ENCODE measurements around the gene PRR12. TPM values are rescaled to one million over a fixed set of nuclear protein-coding genes. Genes with fewer than 3 reads are reported as not detected.

The PRR12 gene
- polyA plus RNA-seq, 1 donor, result 19.1 TPM

GRCh38 chr19:49560358-49560900 is 30.6 kb upstream of the PRR12 start:
- no peaks in the 10 kb centered on the region for H3K27me3 ChIP-seq (ENCODE audit: control insufficient read depth, insufficient read depth, low read length)
- peaks cover 42% of the 10 kb centered on the region for H3K36me3 ChIP-seq (ENCODE audit: control insufficient read depth, insufficient read depth, low read length)
- DNase-seq, result peak in 1 of 2 donors; percentile 29
- H3K4me3 ChIP-seq (ENCODE audit: low read length), result no peak overlapping the region
- H3K27ac ChIP-seq (ENCODE audit: low read length), result peak overlapping the region; percentile 68
- peaks cover 46% of the 10 kb centered on the region for H3K4me1 ChIP-seq (ENCODE audit: control insufficient read depth, insufficient read depth, low read length)
- WGBS (ENCODE audit: insufficient coverage, low lambda C conversion rate), result no CpG with 5 or more reads among the region's 15 CpGs
- peaks cover 9% of the 10 kb centered on the region for H3K9me3 ChIP-seq (ENCODE audit: control insufficient read depth, low read depth, low read length)

- no peaks in the 10 kb centered on the region for H3K9me3 ChIP-seq (ENCODE audit: control insufficient read depth, low read depth, low read length)
- H3K4me3 ChIP-seq (ENCODE audit: low read length), result no peak overlapping the region
- H3K4me1 ChIP-seq (ENCODE audit: control insufficient read depth, insufficient read depth, low read length), result peaks cover 35% of the 10 kb centered on the region
- WGBS (ENCODE audit: insufficient coverage, low lambda C conversion rate), result 60% methylated on average over 1 of the region's 6 CpGs
- H3K36me3 ChIP-seq (ENCODE audit: control insufficient read depth, insufficient read depth, low read length), result peaks cover 5% of the 10 kb centered on the region
- peak overlapping the region; percentile 31 for H3K27ac ChIP-seq (ENCODE audit: low read length)
- peak in 1 of 2 donors; percentile 46 for DNase-seq
- H3K27me3 ChIP-seq (ENCODE audit: control insufficient read depth, insufficient read depth, low read length), result no peaks in the 10 kb centered on the region
Measured at GRCh38 chr19:49564616-49565045, 26.4 kb upstream of the PRR12 start.

GRCh38 chr19:49565261-49565660 is 25.7 kb upstream of the PRR12 start:
- Histone ChIP-seq H3K4me3 (ENCODE audit: low read length) (no peak overlapping the region), H3K27me3 (ENCODE audit: control insufficient read depth, insufficient read depth, low read length) (no peaks in the 10 kb centered on the region), H3K36me3 (ENCODE audit: control insufficient read depth, insufficient read depth, low read length) (no peaks in the 10 kb centered on the region), H3K27ac (ENCODE audit: low read length) (peak overlapping the region; percentile 31), H3K9me3 (ENCODE audit: control insufficient read depth, low read depth, low read length) (no peaks in the 10 kb centered on the region), H3K4me1 (ENCODE audit: control insufficient read depth, insufficient read depth, low read length) (peaks cover 34% of the 10 kb centered on the region)
- no CpG with 5 or more reads among the region's 4 CpGs for WGBS (ENCODE audit: insufficient coverage, low lambda C conversion rate)
- peak in 1 of 2 donors; percentile 71 for DNase-seq

DNA sequence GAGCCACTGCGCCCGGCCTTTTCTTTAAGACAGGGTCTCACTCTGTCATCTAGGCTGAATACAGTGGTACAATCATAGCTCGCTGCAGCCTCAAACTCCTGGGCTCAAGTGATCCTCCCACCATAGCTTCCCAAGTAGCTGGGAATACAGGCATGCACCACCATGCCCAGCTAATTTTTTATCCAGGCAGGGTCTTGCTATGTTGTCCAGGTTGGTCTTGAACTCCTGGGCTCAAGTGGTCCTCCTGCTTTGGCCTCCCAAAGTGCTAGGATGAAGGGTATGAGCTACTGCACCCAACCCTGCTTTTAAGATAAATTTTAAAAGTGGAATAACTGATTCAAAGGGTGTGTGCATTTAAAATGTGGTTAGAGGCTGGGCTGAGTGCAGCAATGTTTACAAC is 24.7 kb upstream of the PRR12 start:
- Histone ChIP-seq H3K27me3 (ENCODE audit: control insufficient read depth, insufficient read depth, low read length) (no peaks in the 10 kb centered on the region), H3K27ac (ENCODE audit: low read length) (no peak overlapping the region), H3K9me3 (ENCODE audit: control insufficient read depth, low read depth, low read length) (no peaks in the 10 kb centered on the region), H3K4me1 (ENCODE audit: control insufficient read depth, insufficient read depth, low read length) (peaks cover 33% of the 10 kb centered on the region), H3K36me3 (ENCODE audit: control insufficient read depth, insufficient read depth, low read length) (no peaks in the 10 kb centered on the region), H3K4me3 (ENCODE audit: low read length) (no peak overlapping the region)
- no peak for DNase-seq
- WGBS (ENCODE audit: insufficient coverage, low lambda C conversion rate), result no CpG with 5 or more reads among the region's 3 CpGs

GRCh38 chr19:49567861-49568441 is 23.0 kb upstream of the PRR12 start:
- Histone ChIP-seq H3K4me1 (ENCODE audit: control insufficient read depth, insufficient read depth, low read length) (peaks cover 32% of the 10 kb centered on the region), H3K4me3 (ENCODE audit: low read length) (no peak overlapping the region), H3K9me3 (ENCODE audit: control insufficient read depth, low read depth, low read length) (no peaks in the 10 kb centered on the region), H3K27me3 (ENCODE audit: control insufficient read depth, insufficient read depth, low read length) (no peaks in the 10 kb centered on the region), H3K36me3 (ENCODE audit: control insufficient read depth, insufficient read depth, low read length) (no peaks in the 10 kb centered on the region), H3K27ac (ENCODE audit: low read length) (peak overlapping the region; percentile 11)
- 48% methylated on average over 3 of the region's 9 CpGs for WGBS (ENCODE audit: insufficient coverage, low lambda C conversion rate)
- DNase-seq, result peak in 1 of 2 donors; percentile 45

DNA sequence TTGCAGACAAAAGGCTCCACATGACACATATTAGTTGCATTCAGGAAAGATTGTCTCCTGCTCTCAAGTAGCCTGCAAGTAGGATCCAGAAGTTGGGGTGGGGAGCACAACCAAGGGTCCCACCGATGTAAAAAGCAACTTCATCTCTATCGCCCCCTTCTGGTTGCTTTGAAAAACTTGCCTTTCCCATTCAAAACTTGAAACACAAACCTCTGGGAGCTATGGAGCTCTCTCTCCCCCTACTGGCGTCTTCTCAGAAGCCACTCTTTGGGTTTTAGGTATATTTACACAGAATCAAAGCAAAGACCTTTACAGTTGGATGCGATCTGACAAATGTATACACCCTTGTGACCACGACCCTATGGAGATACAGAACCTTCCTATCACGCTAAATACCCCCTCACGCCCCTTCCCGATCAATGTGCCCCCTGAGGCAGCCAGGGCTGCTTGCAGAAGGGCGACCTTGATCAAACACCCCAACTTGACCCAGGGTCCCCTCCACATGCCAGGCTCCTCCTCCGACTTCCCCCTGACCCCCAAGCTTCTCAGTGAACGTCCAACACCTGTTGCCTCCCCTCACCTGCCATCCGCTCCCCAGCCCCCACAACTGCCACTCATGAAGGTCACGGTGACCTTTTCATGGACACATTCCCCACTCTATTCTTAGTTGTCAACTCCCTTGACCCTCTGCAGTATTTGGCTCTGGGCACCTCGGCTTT is 20.7 kb upstream of the PRR12 start:
- no peaks in the 10 kb centered on the region for H3K9me3 ChIP-seq (ENCODE audit: control insufficient read depth, low read depth, low read length)
- DNase-seq, result peak in 1 of 2 donors; percentile 68
- peaks cover 9% of the 10 kb centered on the region for H3K36me3 ChIP-seq (ENCODE audit: control insufficient read depth, insufficient read depth, low read length)
- H3K27me3 ChIP-seq (ENCODE audit: control insufficient read depth, insufficient read depth, low read length), result no peaks in the 10 kb centered on the region
- H3K27ac ChIP-seq (ENCODE audit: low read length), result no peak overlapping the region
- 67% methylated on average over 1 of the region's 14 CpGs for whole genome bisulfite sequencing (ENCODE audit: insufficient coverage, low lambda C conversion rate)
- no peak overlapping the region for H3K4me3 ChIP-seq (ENCODE audit: low read length)
- peaks cover 22% of the 10 kb centered on the region for H3K4me1 ChIP-seq (ENCODE audit: control insufficient read depth, insufficient read depth, low read length)

- H3K4me1 ChIP-seq (ENCODE audit: control insufficient read depth, insufficient read depth, low read length), result peaks cover 21% of the 10 kb centered on the region
- no peaks in the 10 kb centered on the region for H3K9me3 ChIP-seq (ENCODE audit: control insufficient read depth, low read depth, low read length)
- WGBS (ENCODE audit: insufficient coverage, low lambda C conversion rate), result 62% methylated on average over 2 of the region's 11 CpGs
- H3K36me3 ChIP-seq (ENCODE audit: control insufficient read depth, insufficient read depth, low read length), result peaks cover 14% of the 10 kb centered on the region
- no peak overlapping the region for H3K4me3 ChIP-seq (ENCODE audit: low read length)
- DNase-seq, result peak in 1 of 2 donors; percentile 50
- H3K27me3 ChIP-seq (ENCODE audit: control insufficient read depth, insufficient read depth, low read length), result no peaks in the 10 kb centered on the region
- no peak overlapping the region for H3K27ac ChIP-seq (ENCODE audit: low read length)
Measured at GRCh38 chr19:49570997-49571676, 19.8 kb upstream of the PRR12 start.

DNA sequence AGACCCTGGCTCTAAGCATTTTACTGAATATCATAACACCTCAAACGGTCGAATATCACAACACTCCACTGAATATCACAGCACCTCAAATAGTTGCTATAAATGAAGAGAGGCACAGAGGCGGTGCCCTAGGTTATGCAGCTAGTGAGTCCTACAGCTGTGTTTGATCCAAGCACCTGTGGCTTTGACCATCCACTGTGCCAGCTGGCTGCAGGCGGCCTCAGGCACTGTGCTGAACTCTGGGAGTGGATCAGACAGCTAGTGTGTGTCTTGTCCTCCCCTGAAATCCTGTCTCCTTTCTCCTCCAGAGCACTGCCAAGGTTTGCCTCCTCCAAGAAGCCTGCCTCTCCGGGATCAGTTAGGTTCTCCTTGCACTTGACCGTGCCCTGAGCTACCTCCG is 18.0 kb upstream of the PRR12 start:
- Histone ChIP-seq H3K36me3 (ENCODE audit: control insufficient read depth, insufficient read depth, low read length) (peaks cover 16% of the 10 kb centered on the region), H3K4me3 (ENCODE audit: low read length) (no peak overlapping the region), H3K9me3 (ENCODE audit: control insufficient read depth, low read depth, low read length) (no peaks in the 10 kb centered on the region), H3K4me1 (ENCODE audit: control insufficient read depth, insufficient read depth, low read length) (peaks cover 21% of the 10 kb centered on the region), H3K27ac (ENCODE audit: low read length) (no peak overlapping the region), H3K27me3 (ENCODE audit: control insufficient read depth, insufficient read depth, low read length) (no peaks in the 10 kb centered on the region)
- DNase-seq, result no peak
- WGBS (ENCODE audit: insufficient coverage, low lambda C conversion rate), result no CpG with 5 or more reads among the region's 7 CpGs

DNA sequence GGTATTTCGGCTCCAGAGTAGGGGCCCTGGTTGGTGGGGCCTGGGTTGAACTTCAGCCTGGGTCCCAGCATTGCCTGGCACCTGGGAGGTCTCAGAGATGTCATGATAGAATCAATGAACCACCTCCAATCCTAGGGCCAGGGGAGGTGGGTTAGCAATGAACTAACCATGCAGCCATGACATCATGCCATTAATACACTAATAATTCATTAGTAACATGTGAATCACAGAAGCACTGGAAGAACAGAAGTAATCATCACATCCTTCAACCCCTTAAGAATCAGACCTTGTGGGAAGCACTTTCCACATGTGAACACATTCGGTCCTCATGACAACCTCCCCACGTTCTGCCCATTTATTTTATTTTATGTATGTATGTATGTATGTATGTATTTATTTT is 17.6 kb upstream of the PRR12 start:
- Histone ChIP-seq H3K27me3 (ENCODE audit: control insufficient read depth, insufficient read depth, low read length) (no peaks in the 10 kb centered on the region), H3K4me3 (ENCODE audit: low read length) (no peak overlapping the region), H3K36me3 (ENCODE audit: control insufficient read depth, insufficient read depth, low read length) (peaks cover 16% of the 10 kb centered on the region), H3K27ac (ENCODE audit: low read length) (no peak overlapping the region), H3K9me3 (ENCODE audit: control insufficient read depth, low read depth, low read length) (no peaks in the 10 kb centered on the region), H3K4me1 (ENCODE audit: control insufficient read depth, insufficient read depth, low read length) (peaks cover 17% of the 10 kb centered on the region)
- no CpG with 5 or more reads among the region's 3 CpGs for WGBS (ENCODE audit: insufficient coverage, low lambda C conversion rate)
- DNase-seq, result no peak

DNA sequence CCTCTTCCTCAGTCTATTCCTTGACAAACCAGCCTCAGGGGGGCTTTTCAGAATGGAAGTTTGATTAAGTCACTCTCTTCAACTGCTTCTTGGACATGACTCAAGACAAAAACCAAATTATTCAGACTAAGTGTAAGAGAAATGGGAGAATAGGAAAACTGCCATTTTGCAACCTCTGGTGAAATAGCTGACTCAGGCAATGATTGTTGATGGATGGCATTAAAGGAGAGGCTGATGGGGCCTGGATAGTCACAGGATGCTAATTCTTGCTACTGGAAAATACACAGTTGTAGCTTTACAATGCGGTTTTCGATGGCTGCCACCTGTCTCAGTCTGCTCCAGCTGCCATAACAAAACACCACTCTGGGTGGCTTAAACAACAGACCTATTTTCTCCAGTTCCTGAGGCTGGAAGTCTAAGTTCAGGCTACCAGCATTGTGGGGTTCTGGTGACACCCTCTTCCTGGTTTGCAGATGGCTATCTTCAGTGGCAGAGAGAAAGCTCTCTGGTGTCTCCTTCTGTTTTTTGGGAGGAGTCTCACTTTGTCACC is 16.7 kb upstream of the PRR12 start:
- Histone ChIP-seq H3K36me3 (ENCODE audit: control insufficient read depth, insufficient read depth, low read length) (peaks cover 16% of the 10 kb centered on the region), H3K27ac (ENCODE audit: low read length) (no peak overlapping the region), H3K9me3 (ENCODE audit: control insufficient read depth, low read depth, low read length) (no peaks in the 10 kb centered on the region), H3K4me3 (ENCODE audit: low read length) (no peak overlapping the region), H3K27me3 (ENCODE audit: control insufficient read depth, insufficient read depth, low read length) (no peaks in the 10 kb centered on the region), H3K4me1 (ENCODE audit: control insufficient read depth, insufficient read depth, low read length) (peaks cover 21% of the 10 kb centered on the region)
- DNase-seq, result no peak
- WGBS (ENCODE audit: insufficient coverage, low lambda C conversion rate), result no CpG with 5 or more reads among the region's 2 CpGs
